GM23248 (cell line): ENCODE data around the gene RBMS3. TPM values are rescaled to one million over a fixed set of nuclear protein-coding genes. Genes with fewer than 3 reads are reported as not detected.

Experiments
- DNase-seq: peaks from one replicate; pipeline ENCODE4 v3.0.0-alpha.2; 2015
- H2AFZ ChIP-seq: fragments of 200-600 bp; sonication (generic); 2 replicates; pipeline ENCODE4 v1.6.1; 2016; ENCODE audit warnings: antibody characterized with exemption
- H3F3A ChIP-seq: fragments of 200-600 bp; sonication (generic); 2 replicates; pipeline ENCODE4 v1.6.1; 2016; ENCODE audit warnings: mild to moderate bottlenecking, antibody characterized with exemption, mixed run types; ENCODE audit not compliant: insufficient read depth
- H3K27ac ChIP-seq: fragments of 200-600 bp; sonication (generic); 2 replicates; pipeline ENCODE4 v1.5.1; 2016; ENCODE audit warnings: mild to moderate bottlenecking
- H3K27me3 ChIP-seq: fragments of 200-600 bp; sonication (generic); replicated peaks from 2 replicates; pipeline ENCODE4 v1.6.1; 2016; ENCODE audit warnings: mild to moderate bottlenecking; ENCODE audit not compliant: insufficient read depth
- H3K36me3 ChIP-seq: fragments of 200-600 bp; sonication (generic); 2 replicates; pipeline ENCODE4 v1.6.1; 2016; ENCODE audit warnings: low read depth, mild to moderate bottlenecking
- H3K4me1 ChIP-seq: fragments of 200-600 bp; sonication (generic); 2 replicates; pipeline ENCODE4 v1.6.1; 2016; ENCODE audit warnings: mild to moderate bottlenecking; ENCODE audit not compliant: insufficient read depth
- H3K4me2 ChIP-seq: fragments of 200-600 bp; sonication (generic); one replicate; pipeline ENCODE4 v1.6.1; 2016; ENCODE audit warnings: mild to moderate bottlenecking; ENCODE audit not compliant: unreplicated experiment
- H3K4me3 ChIP-seq: fragments of 200-600 bp; sonication (generic); 2 replicates; pipeline ENCODE4 v1.5.1; 2016; ENCODE audit warnings: mild to moderate bottlenecking
- H3K79me2 ChIP-seq: fragments of 200-600 bp; sonication (generic); 2 replicates; pipeline ENCODE4 v1.6.1; 2016; ENCODE audit warnings: mild to moderate bottlenecking; ENCODE audit not compliant: insufficient read depth
- H3K9ac ChIP-seq: fragments of 200-600 bp; sonication (generic); 2 replicates; pipeline ENCODE4 v1.6.1; 2016; ENCODE audit warnings: mild to moderate bottlenecking
- H3K9me2 ChIP-seq: fragments of 200-600 bp; sonication (generic); 2 replicates; pipeline ENCODE4 v1.6.1; 2016; ENCODE audit warnings: mixed run types, mild to moderate bottlenecking, moderate library complexity; ENCODE audit not compliant: insufficient read depth
- H3K9me3 ChIP-seq: fragments of 200-600 bp; sonication (generic); one replicate; pipeline ENCODE4 v1.6.1; 2017; ENCODE audit warnings: low read depth
- H4K20me1 ChIP-seq: fragments of 200-600 bp; sonication (generic); 2 replicates; pipeline ENCODE4 v1.6.0; 2016; ENCODE audit not compliant: insufficient read depth
- EZH2 ChIP-seq: fragments of 200-600 bp; sonication (generic); IDR thresholded peaks from 2 replicates; pipeline ENCODE4 v1.6.1; 2018; ENCODE audit warnings: antibody characterized with exemption, mild to moderate bottlenecking; ENCODE audit not compliant: insufficient read depth, poor library complexity, severe bottlenecking
- EZH2phosphoT487 ChIP-seq: fragments of 200-600 bp; sonication (generic); IDR thresholded peaks from 2 replicates; pipeline ENCODE4 v1.6.1; 2018; ENCODE audit warnings: antibody characterized with exemption, moderate library complexity, mild to moderate bottlenecking, low read depth; ENCODE audit not compliant: insufficient read depth
- WGBS, 2 experiments: methylation state at CpG; one replicate each; pipeline ENCODE4 v1.1.6; 2015 to 2017; ENCODE audit warnings: low lambda C conversion rate in 2 of 2, low coverage in 1 of 2; ENCODE audit errors: missing lambda C conversion rate in 2 of 2; 5-methylcytosine and 5-hydroxymethylcytosine counted together
- in situ Hi-C: fragments of 300-500 bp; cut with MboI; formaldehyde crosslinking; loops from 2 replicates; pipeline ENCODE4 v1.15.0; 2020
- polyA plus RNA-seq: library from polyadenylated mRNA; unstranded; fragments of >200 nt; fragmentation: Nextera tagmentation; extraction: Ambion mirVana; gene quantifications from 2 replicates; pipeline ENCODE4 v1.2.1, GENCODE V29; 2016
- total RNA-seq: library from RNA; depleted of rRNA; stranded (reverse); fragments of >200 nt; shearing (Covaris generic); gene quantifications from 2 replicates; pipeline ENCODE4 v1.2.3, GENCODE V29; 2014

The RBMS3 gene
- total and polyA plus RNA-seq, 2 experiments from 2014 or later, result 40.0 to 94.3 TPM

DNA sequence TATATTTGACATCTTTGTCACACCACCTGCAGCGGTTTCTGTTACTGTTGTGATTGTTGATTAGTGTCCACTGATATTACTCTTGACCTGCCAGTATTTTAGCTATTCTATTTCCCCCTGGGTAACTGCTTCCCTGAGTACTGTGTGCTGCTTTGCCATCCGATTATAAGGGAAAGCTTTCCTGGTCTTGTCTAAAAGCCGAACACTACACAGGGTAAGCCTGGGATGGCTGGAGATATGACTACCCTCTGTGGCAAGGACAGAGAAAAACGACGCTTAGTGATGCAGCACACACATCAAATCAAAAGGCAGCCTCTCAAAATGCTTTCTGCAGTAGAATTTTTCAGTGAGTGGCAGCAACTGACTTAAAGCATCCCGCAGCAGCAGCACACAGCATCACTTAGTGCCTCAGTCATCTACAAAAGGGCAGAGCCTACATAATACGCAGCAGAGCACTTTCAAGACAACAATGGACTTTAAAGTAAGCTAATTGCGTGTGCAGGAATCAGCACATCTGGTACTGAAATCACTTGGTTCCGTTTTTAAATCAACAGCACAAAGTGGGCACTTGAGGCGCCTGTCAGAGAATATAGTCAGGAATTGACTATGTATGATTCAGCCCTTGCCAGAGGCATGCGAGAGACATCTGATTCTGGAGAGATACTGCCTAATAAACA is 669.2 kb downstream of the RBMS3 start:
- 86 to 87% methylated on average over 11 of the region's 11 CpGs for WGBS, 2 experiments
- Histone ChIP-seq H3F3A (0 out of 2 replicates have a peak, but pooled peaks cover 11% of the 10 kb centered on the region), H3K79me2 (no peaks in the 10 kb centered on the region), H3K36me3 (0 out of 2 replicates have a peak, but pooled peaks cover 3% of the 10 kb centered on the region), H3K9ac (no peak overlapping the region), H3K4me2 (no peak overlapping the region), H3K9me3 (no peaks in the 10 kb centered on the region), H3K4me1 (peaks cover 31% of the 10 kb centered on the region), H3K27me3 (no peaks in the 10 kb centered on the region), H3K27ac (no peak overlapping the region), H3K4me3 (no peak overlapping the region), H3K9me2 (no peaks in the 10 kb centered on the region), H4K20me1 (no peaks in the 10 kb centered on the region), H2AFZ (no peak overlapping the region)
- DNase-seq, result peak; percentile 23
- in situ Hi-C loops, result no loop called here
- TF ChIP-seq EZH2 (no peak), EZH2phosphoT487 (no peak)

DNA sequence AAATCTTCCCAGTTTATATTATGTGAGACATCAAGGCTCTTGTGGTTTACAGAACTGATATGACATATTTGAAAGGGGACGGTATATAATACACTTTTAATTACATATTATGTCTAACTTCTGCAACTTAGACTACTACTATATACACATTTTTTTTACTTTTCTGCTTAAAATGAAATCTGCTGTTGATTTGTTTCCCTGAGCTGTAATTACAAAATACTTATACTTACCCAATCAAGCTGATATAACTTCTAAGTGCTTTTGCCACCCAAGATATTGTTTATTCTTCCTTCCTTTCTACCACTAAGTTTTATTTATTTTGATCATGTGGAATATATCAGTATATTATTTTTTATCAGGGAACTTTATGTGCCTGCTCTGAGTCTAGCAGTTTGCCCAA is 671.6 kb downstream of the RBMS3 start:
- no peaks in the 10 kb centered on the region for H3K9me2 ChIP-seq
- no peaks in the 10 kb centered on the region for H3K79me2 ChIP-seq
- no peak overlapping the region for H3K4me2 ChIP-seq
- H3K27me3 ChIP-seq, result no peaks in the 10 kb centered on the region
- DNase-seq, result no peak
- no peak overlapping the region for H3K9ac ChIP-seq
- 98 to 100% methylated on average over 1 of the region's 1 CpG for WGBS, 2 experiments
- no peaks in the 10 kb centered on the region for H3F3A ChIP-seq
- no peaks in the 10 kb centered on the region for H4K20me1 ChIP-seq
- 0 out of 2 replicates have a peak, but pooled peaks cover 3% of the 10 kb centered on the region for H3K36me3 ChIP-seq
- in situ Hi-C loops, result no loop called here
- H3K27ac ChIP-seq, result no peak overlapping the region
- H3K9me3 ChIP-seq, result no peaks in the 10 kb centered on the region
- peaks cover 31% of the 10 kb centered on the region for H3K4me1 ChIP-seq
- no peak for TF ChIP-seq EZH2
- no peak overlapping the region for H2AFZ ChIP-seq
- no peak overlapping the region for H3K4me3 ChIP-seq

DNA sequence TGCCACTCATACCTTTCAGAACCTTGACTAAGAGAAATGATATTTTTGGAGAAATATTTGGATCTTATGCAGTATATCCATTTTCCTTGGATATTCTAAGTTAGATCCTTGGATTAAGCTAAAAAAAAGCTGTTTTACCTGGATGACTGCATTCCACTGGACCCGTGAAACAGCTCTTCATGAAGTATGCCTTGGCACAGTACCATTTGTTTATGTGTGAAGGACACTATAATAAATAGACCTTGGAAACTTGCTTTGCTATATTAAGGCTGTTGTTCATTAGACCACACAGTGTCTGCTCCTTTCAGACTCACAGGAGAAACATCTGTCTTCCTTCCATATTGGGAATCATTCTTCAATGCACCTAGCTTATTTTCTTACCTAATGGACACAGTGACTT is 674.5 kb downstream of the RBMS3 start:
- Histone ChIP-seq H3K9ac (no peak overlapping the region), H3K4me2 (no peak overlapping the region), H3K9me3 (no peaks in the 10 kb centered on the region), H4K20me1 (no peaks in the 10 kb centered on the region), H3K27ac (no peak overlapping the region), H3F3A (no peaks in the 10 kb centered on the region), H3K36me3 (0 out of 2 replicates have a peak, but pooled peaks cover 3% of the 10 kb centered on the region), H2AFZ (no peak overlapping the region), H3K4me1 (peaks cover 5% of the 10 kb centered on the region; the same call in 1 of the 2 replicates), H3K27me3 (no peaks in the 10 kb centered on the region), H3K4me3 (no peak overlapping the region), H3K9me2 (no peaks in the 10 kb centered on the region), H3K79me2 (no peaks in the 10 kb centered on the region)
- in situ Hi-C loops, result no loop called here
- TF ChIP-seq EZH2, result no peak
- no peak for DNase-seq
- 91 to 94% methylated on average over 1 of the region's 1 CpG for WGBS, 2 experiments

DNA sequence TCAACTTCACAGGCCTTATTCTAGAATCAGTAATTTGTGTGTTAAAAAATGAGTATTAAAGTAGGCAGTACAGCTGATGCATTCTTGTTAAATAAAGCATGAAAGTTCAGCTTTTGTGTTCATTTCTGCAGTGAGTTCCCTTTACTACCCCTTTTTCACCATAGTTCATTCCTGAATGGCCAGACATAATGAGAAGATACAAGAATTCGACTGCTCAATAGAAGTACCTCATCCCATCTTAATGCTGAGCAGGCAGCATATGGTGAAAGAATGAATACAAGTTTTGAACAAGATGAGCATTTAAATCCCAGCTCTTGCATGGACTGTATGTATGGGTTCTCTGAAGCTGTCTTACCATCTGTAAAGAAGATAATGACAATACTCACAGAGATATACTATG is 677.9 kb downstream of the RBMS3 start:
- DNase-seq, result no peak
- Histone ChIP-seq H2AFZ (no peak overlapping the region), H3F3A (no peaks in the 10 kb centered on the region), H3K79me2 (no peaks in the 10 kb centered on the region), H4K20me1 (no peaks in the 10 kb centered on the region; the same call in 1 of the 2 replicates), H3K27me3 (no peaks in the 10 kb centered on the region), H3K9ac (no peak overlapping the region), H3K9me3 (no peaks in the 10 kb centered on the region), H3K9me2 (no peaks in the 10 kb centered on the region), H3K36me3 (0 out of 2 replicates have a peak, but pooled peaks cover 3% of the 10 kb centered on the region), H3K4me3 (no peak overlapping the region), H3K27ac (no peak overlapping the region), H3K4me2 (no peak overlapping the region), H3K4me1 (no peaks in the 10 kb centered on the region)
- TF ChIP-seq EZH2 (no peak), EZH2phosphoT487 (no peak)
- in situ Hi-C loops, result no loop called here
- 97 to 100% methylated on average over 1 of the region's 1 CpG for WGBS, 2 experiments
